ENCODE measurements around the gene ZNF292.
"Not testable (repeated sequence)": the region's sequence is repeated elsewhere in the genome, so short reads cannot be mapped to it uniquely, and the experiment has no call there.

The ZNF292 gene

DNA sequence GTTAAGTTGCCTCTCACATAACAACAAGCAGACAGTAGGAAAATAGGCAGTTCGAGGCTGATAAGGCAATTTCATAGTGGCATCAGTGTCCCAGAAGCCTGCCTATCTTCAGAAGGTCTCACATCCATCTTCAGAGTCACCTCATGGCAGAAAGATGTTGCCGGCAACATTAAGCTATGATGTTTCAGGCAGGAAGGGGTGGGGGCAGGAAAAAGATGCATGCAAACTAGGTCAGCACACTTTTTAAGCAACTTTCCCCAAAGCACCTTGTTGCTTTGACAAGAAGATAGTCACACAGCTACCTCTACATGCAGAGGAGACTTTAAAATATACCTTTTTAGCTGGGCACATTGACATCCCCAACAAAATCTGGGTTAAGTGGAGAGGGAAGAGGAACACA lies 123.8 kb downstream of the ZNF292 start:
- DNase-seq: no peak

DNA sequence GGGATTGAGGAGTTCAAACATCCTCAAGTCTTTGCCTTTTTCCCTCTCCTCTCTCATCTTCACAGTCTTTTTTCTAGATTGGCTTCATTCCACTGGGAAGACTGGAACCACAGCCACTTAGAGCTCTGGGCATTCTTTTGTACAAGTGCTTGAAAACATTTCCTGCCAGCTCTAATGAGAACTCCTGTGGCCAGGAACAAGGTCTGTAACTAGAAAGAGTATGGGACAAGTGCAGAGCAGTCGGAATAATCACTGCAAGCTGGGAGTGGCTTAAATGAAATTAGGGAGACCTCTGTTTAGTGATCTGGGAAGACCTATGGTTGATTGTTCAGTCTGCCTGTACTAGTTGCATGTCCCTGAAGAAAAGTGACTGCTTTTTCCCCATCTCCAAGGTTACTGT lies 126.1 kb downstream of the ZNF292 start:
- DNase-seq: no peak

- DNase-seq: no peak
These were observed 127.4 kb downstream of the ZNF292 start for GRCh38 chr6:87282743-87283142.

DNA sequence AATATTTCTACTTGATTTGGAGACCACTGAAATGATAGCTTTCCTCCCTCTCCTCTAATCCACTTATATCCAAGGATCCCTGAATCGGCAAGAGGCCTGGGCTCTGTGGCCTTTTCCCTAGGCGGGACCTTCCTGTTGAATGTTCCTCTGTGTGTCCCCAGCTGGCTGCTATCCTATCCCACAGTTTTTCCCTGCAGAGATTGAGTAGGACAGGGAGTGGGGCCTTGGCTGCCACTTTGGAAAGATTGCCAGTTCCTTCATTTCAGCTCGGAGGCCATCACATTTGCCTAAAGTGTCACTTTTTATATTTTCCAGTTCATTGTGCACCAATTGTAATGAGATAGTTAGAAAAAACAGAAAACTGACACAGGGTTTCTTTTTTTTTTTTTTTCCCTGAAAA lies 128.1 kb downstream of the ZNF292 start:
- DNase-seq: no peak

GRCh38 chr6:87287251-87287650 lies 131.9 kb downstream of the ZNF292 start:
- DNase-seq: no peak

DNA sequence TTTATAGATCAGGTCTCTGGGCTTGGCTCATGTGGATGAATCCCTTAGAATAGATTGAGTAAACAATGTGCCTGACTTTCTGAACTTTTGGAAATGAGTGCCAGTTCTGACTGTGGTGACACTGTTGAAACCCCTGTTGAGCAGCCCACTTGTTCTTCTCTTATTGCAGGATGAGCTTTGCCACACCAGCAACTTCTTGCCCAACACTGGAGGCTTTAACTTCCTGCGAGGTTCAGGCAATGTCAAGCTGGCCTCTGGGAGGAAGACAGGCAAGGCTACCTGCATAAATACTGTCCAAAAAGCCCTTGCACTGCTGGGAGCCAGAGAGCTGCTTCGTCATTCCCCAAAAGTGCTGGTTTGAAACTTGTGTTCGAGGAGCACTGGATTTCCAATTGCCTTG lies 134.2 kb downstream of the ZNF292 start:
- DNase-seq: no peak

GRCh38 chr6:87291883-87292282 lies 136.5 kb downstream of the ZNF292 start:
- DNase-seq: no peak

DNA sequence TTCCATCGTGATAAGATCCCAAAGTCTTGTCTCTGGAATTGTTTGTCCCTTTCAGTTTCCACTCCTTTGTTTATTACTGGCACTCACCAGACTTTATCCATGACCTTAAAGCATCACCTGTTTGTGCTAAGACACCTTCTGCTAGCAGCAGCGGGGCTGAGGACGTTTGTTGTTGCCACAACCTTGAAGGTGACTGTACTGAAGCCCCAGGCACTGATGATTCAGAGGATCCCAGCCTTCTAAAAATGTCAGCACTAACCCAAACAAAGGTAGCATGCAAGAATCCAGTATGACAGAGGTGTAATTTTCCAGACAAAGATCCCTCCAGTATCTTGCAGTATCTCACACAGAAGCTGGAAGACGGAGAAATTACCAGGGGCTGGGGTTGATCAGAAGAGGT lies 138.2 kb downstream of the ZNF292 start:
- DNase-seq: no peak

- no peak for DNase-seq
These were observed 141.8 kb downstream of the ZNF292 start for GRCh38 chr6:87297119-87297518.

GRCh38 chr6:87301277-87301676 lies 145.9 kb downstream of the ZNF292 start:
- not testable (repeated sequence) for DNase-seq

DNA sequence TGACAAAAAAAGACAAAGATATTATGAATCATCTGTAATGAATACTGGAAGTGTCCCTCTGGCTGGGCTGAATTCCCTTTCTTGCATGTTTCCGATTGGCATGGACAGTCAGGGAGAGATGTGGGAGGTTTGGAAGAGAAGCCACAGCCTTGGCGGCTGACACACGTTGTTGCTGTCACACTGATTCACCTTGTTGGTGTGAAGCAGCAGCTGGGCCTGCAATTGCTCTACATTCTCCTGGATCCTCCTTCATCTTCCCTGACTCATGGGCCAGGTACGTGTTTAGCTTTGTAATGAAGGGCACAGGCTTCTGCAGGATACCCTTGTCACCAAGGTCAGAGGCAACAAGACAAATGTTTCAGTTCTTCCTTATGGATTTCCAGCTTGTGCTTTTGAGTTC lies 153.6 kb downstream of the ZNF292 start:
- DNase-seq: no peak

- no peak for DNase-seq
These were observed 157.5 kb downstream of the ZNF292 start for GRCh38 chr6:87312860-87313259.
